HCT116 (cell line): ENCODE measurements around the gene CEACAM18. TPM values are rescaled to one million over a fixed set of nuclear protein-coding genes. Genes with fewer than 3 reads are reported as not detected.

ENCODE experiments used
- ATAC-seq: fragments of 200-7000 bp; cut with Tn5 transposase; 2 replicates; pipeline ENCODE4 v1.9.1; 2020; ENCODE audit warnings: mild to moderate bottlenecking, moderate library complexity
- BruUV-seq: library from RNA; stranded (reverse); fragments of 400-500 nt; replicated peaks from 2 replicates; lab custom pipeline; 2021; lab: Mats Ljungman, UMichigan
- CTCF ChIA-PET: fragments of 300-600 bp; sonication (Branson Sonifier 250); formaldehyde crosslinking; loops from one replicate; lab custom pipeline; 2021; ENCODE audit warnings: antibody characterized with exemption; lab: Charles Lee
- POLR2A ChIA-PET: fragments of 300-600, 350-600 bp; sonication (Branson Sonifier 250); formaldehyde crosslinking; loops from one replicate; lab custom pipeline; 2021; ENCODE audit warnings: antibody characterized with exemption; lab: Charles Lee
- RAD21 ChIA-PET, 2 experiments: fragments of 300-600 bp; sonication (Branson Sonifier 250); formaldehyde crosslinking; loops; one replicate each; lab custom pipeline; 2023; ENCODE audit warnings: low total read pairs in 2 of 2; ENCODE audit not compliant: uncharacterized antibody in 2 of 2, unreplicated experiment in 2 of 2, low non-redundant PET in 1 of 2; lab: Charles Lee
- DNase-seq: peaks from one replicate; pipeline ENCODE4 v3.0.0-alpha.2; 2010; ENCODE audit warnings: low read depth, low spot score
- H2AFZ ChIP-seq: fragments of 200-600 bp; shearing (Covaris generic), sonication (generic); 2 replicates; pipeline ENCODE4 v1.6.1; 2017; ENCODE audit warnings: low read depth, mixed run types, mixed read lengths, antibody characterized with exemption, low read length; ENCODE audit not compliant: poor library complexity, severe bottlenecking
- H3K27ac ChIP-seq: 2 replicates; pipeline ENCODE4 v1.5.1; 2012; ENCODE audit warnings: low read depth, low read length
- H3K27me3 ChIP-seq: fragments of 200-600 bp; sonication (generic); 2 replicates; pipeline ENCODE4 v1.6.1; 2016; ENCODE audit warnings: mixed run types, low read length, mixed read lengths; ENCODE audit not compliant: insufficient read depth
- H3K36me3 ChIP-seq, 2 experiments: fragments of 200-500 bp in 1 of 2; fragments of 200-600 bp in 1 of 2; sonication (Bioruptor generic) in 1 of 2; sonication (generic) in 1 of 2; 2 replicates each; pipeline versions ENCODE4 v1.5.1 to v1.6.1; 2014 to 2016; ENCODE audit warnings: low read length in 2 of 2, inconsistent platforms in 1 of 2, mixed read lengths in 1 of 2, mixed run types in 1 of 2; ENCODE audit not compliant: insufficient read depth in 2 of 2, control insufficient read depth in 1 of 2
- H3K4me1 ChIP-seq, 2 experiments: fragments of 200-600 bp in 1 of 2; sonication (generic) in 1 of 2; 2 replicates each; pipeline versions ENCODE4 v1.5.1 to v1.6.1; 2012 to 2017; ENCODE audit warnings: low read length in 2 of 2, inconsistent platforms in 1 of 2, mild to moderate bottlenecking in 1 of 2, mixed read lengths in 1 of 2, mixed run types in 1 of 2, moderate library complexity in 1 of 2; ENCODE audit not compliant: insufficient read depth in 2 of 2, control insufficient read depth in 1 of 2
- H3K4me2 ChIP-seq: fragments of 200-600 bp; sonication (generic); 2 replicates; pipeline ENCODE4 v1.6.1; 2017; ENCODE audit warnings: mixed run types, low read length, mixed read lengths
- H3K4me3 ChIP-seq, 2 experiments: fragments of 200-600 bp in 1 of 2; sonication (generic) in 1 of 2; replicated peaks in 1 of 2; 2 replicates each; pipeline ENCODE4 v1.5.1; 2011 to 2016; ENCODE audit warnings: low read length in 2 of 2, control low read depth in 1 of 2, low read depth in 1 of 2, mild to moderate bottlenecking in 1 of 2, mixed read lengths in 1 of 2, mixed run types in 1 of 2
- H3K79me2 ChIP-seq: fragments of 200-600 bp; sonication (generic); 2 replicates; pipeline ENCODE4 v1.6.1; 2017; ENCODE audit warnings: mild to moderate bottlenecking, mixed run types, low read length, moderate library complexity, mixed read lengths; ENCODE audit not compliant: insufficient read depth
- H3K9ac ChIP-seq: fragments of 200-600 bp; sonication (generic); 2 replicates; pipeline ENCODE4 v1.6.1; 2016; ENCODE audit warnings: low read length, mixed read lengths
- H3K9me2 ChIP-seq: fragments of 200-600 bp; sonication (generic), shearing (Covaris generic); 2 replicates; pipeline ENCODE4 v1.6.1; 2017; ENCODE audit warnings: mixed run types, mild to moderate bottlenecking, moderate library complexity; ENCODE audit not compliant: insufficient read depth
- H3K9me3 ChIP-seq, 2 experiments: fragments of 200-500 bp in 1 of 2; fragments of 200-600 bp in 1 of 2; sonication (Bioruptor generic) in 1 of 2; sonication (generic) in 1 of 2; 2 replicates each; pipeline ENCODE4 v1.6.1; 2014 to 2017; ENCODE audit warnings: low read length in 2 of 2, mixed read lengths in 2 of 2, inconsistent platforms in 1 of 2, low read depth in 1 of 2, mild to moderate bottlenecking in 1 of 2, mixed run types in 1 of 2, moderate library complexity in 1 of 2; ENCODE audit not compliant: control insufficient read depth in 1 of 2, insufficient read depth in 1 of 2
- H4K20me1 ChIP-seq: fragments of 200-600 bp; sonication (generic), shearing (Covaris generic); 2 replicates; pipeline ENCODE4 v1.6.1; 2017; ENCODE audit warnings: mixed run types, mild to moderate bottlenecking, moderate library complexity; ENCODE audit not compliant: insufficient read depth
- CBX3 ChIP-seq: IDR thresholded peaks from 2 replicates; pipeline ENCODE4 v1.6.1; 2012; ENCODE audit warnings: low read depth
- CEBPB ChIP-seq: IDR thresholded peaks from 2 replicates; pipeline ENCODE4 v1.6.1; 2012; ENCODE audit warnings: low read depth
- ELF1 ChIP-seq: IDR thresholded peaks from 2 replicates; pipeline ENCODE4 v1.6.1; 2012; ENCODE audit warnings: low read depth, borderline replicate concordance
- EZH2 ChIP-seq: fragments of 200-600 bp; sonication (generic); IDR thresholded peaks from 2 replicates; pipeline ENCODE4 v1.6.1; 2017; ENCODE audit warnings: antibody characterized with exemption, mixed run types
- EZH2phosphoT487 ChIP-seq: fragments of 200-600 bp; IDR thresholded peaks from 2 replicates; pipeline ENCODE4 v1.6.1; 2018; ENCODE audit warnings: antibody characterized with exemption, borderline replicate concordance
- FOSL1 ChIP-seq: IDR thresholded peaks from 2 replicates; pipeline ENCODE4 v1.6.1; 2012; ENCODE audit warnings: low read depth
- JUND ChIP-seq: IDR thresholded peaks from 2 replicates; pipeline ENCODE4 v1.6.1; 2012
- POLR2A ChIP-seq: IDR thresholded peaks from 2 replicates; pipeline ENCODE4 v1.7.0; 2011; ENCODE audit warnings: borderline replicate concordance; ENCODE audit not compliant: insufficient read depth, insufficient read length; ENCODE audit errors: extremely low read depth
- POLR2AphosphoS5 ChIP-seq: IDR thresholded peaks from 2 replicates; pipeline ENCODE4 v1.6.1; 2011; ENCODE audit warnings: mild to moderate bottlenecking, low read depth, low read length, moderate library complexity
- RAD21 ChIP-seq: IDR thresholded peaks from 2 replicates; pipeline ENCODE4 v1.6.1; 2012; ENCODE audit warnings: low read depth, mild to moderate bottlenecking
- REST ChIP-seq: IDR thresholded peaks from 2 replicates; pipeline ENCODE4 v1.6.1; 2012; ENCODE audit warnings: low read depth
- SIN3A ChIP-seq: IDR thresholded peaks from 2 replicates; pipeline ENCODE4 v1.6.1; 2012; ENCODE audit warnings: low read depth
- SRF ChIP-seq: IDR thresholded peaks from 2 replicates; pipeline ENCODE4 v1.6.1; 2012; ENCODE audit warnings: low read depth
- TCF7L2 ChIP-seq: IDR thresholded peaks from 2 replicates; pipeline ENCODE4 v1.7.0; 2011; ENCODE audit warnings: borderline replicate concordance, inconsistent platforms; ENCODE audit not compliant: insufficient read depth, insufficient read length; ENCODE audit errors: extremely low read depth
- YY1 ChIP-seq: IDR thresholded peaks from 2 replicates; pipeline ENCODE4 v1.6.1; 2011; ENCODE audit warnings: low read length, low read depth, moderate library complexity, mild to moderate bottlenecking; ENCODE audit not compliant: insufficient replicate concordance; ENCODE audit errors: extremely low read depth
- ZFX ChIP-seq: fragments of 450-650 bp; IDR thresholded peaks from 2 replicates; pipeline ENCODE4 v1.6.1; 2017
- ZNF274 ChIP-seq: fragments of 200-500 bp; sonication (Bioruptor generic); IDR thresholded peaks from 2 replicates; pipeline ENCODE4 v1.6.1; 2014; ENCODE audit warnings: mild to moderate bottlenecking, low read depth, low read length, inconsistent platforms
- intact Hi-C: fragments of 100-400 bp; cut with micrococcal nuclease; formaldehyde crosslinking; loops from 2 replicates; pipeline ENCODE4 v1.10.0; 2022
- total RNA-seq: library from RNA; stranded (reverse); gene quantifications from one replicate; pipeline ENCODE4 v1.2.1, GENCODE V29; 2021; ENCODE audit not compliant: unreplicated experiment

The CEACAM18 gene
- total RNA-seq, 1 experiment from 2014 or later: not detected

- Histone ChIP-seq H2AFZ (no peak within 1 kb of the TSS), H3K9me3 (no peaks in the 10 kb centered on the region), H3K27ac (no peak within 1 kb of the TSS), H3K4me2 (no peak within 1 kb of the TSS), H3K9ac (no peak within 1 kb of the TSS), H3K36me3 (no peaks in the 10 kb centered on the region), H4K20me1 (no peaks in the 10 kb centered on the region), H3K79me2 (no peaks in the 10 kb centered on the region), H3K4me3 (no peak within 1 kb of the TSS), H3K9me2 (no peaks in the 10 kb centered on the region), H3K4me1 (no peaks in the 10 kb centered on the region), H3K27me3 (no peaks in the 10 kb centered on the region)
- intact Hi-C loops: no loop called here
- POLR2A ChIA-PET: no interaction called here
- no TSS peak for BruUV-seq
- no peak for TF ChIP-seq ZFX
- no peak for TF ChIP-seq EZH2phosphoT487
- no peak for TF ChIP-seq FOSL1
- no peak for TF ChIP-seq REST
- no peak for TF ChIP-seq RAD21
- TF ChIP-seq CEBPB: no peak
- TF ChIP-seq SIN3A: no peak
- no peak for TF ChIP-seq JUND
- no peak for TF ChIP-seq ZNF274
- TF ChIP-seq SRF: no peak
- no peak for TF ChIP-seq POLR2A
- TF ChIP-seq EZH2: no peak
- no peak for TF ChIP-seq ELF1
- no peak for TF ChIP-seq POLR2AphosphoS5
- no peak for TF ChIP-seq TCF7L2
- no peak for TF ChIP-seq CBX3
- TF ChIP-seq YY1: no peak
- ATAC-seq (no peak), DNase-seq (no peak)
- RAD21 ChIA-PET: no interaction called here
- CTCF ChIA-PET: no interaction called here
Measured at GRCh38 chr19:51458051-51458645, 20.2 kb upstream of the CEACAM18 start, which contains the start of gene SIGLEC8. Gene SIGLEC8, minus strand, starts transcription at chr19:51458454. Its CDS starts 67 bp downstream, at chr19:51458387.
